Mucosa of stomach (tissue), 1 donor: ENCODE results near the gene CD1B.
"Not testable (repeated sequence)": the region's sequence is repeated elsewhere in the genome, so short reads cannot be mapped to it uniquely, and the experiment has no call there.

ENCODE experiments used
- H3K27me3 ChIP-seq: one replicate; pipeline ENCODE4 v1.7.0; 2013; ENCODE audit warnings: mild to moderate bottlenecking, low read length; ENCODE audit not compliant: control insufficient read depth, insufficient read depth
- H3K36me3 ChIP-seq: one replicate; pipeline ENCODE4 v1.7.0; 2013; ENCODE audit warnings: low read length; ENCODE audit not compliant: control insufficient read depth, insufficient read depth
- H3K4me1 ChIP-seq: one replicate; pipeline ENCODE4 v1.7.0; 2013; ENCODE audit warnings: mild to moderate bottlenecking, low read length; ENCODE audit not compliant: control insufficient read depth, insufficient read depth
- H3K4me3 ChIP-seq: one replicate; pipeline ENCODE4 v1.7.0; 2013; ENCODE audit warnings: low read length
- H3K9ac ChIP-seq: one replicate; pipeline ENCODE4 v1.7.0; 2013; ENCODE audit warnings: mild to moderate bottlenecking, low read length, moderate library complexity
- H3K9me3 ChIP-seq: one replicate; pipeline ENCODE4 v1.7.0; 2013; ENCODE audit warnings: mild to moderate bottlenecking, low read length, moderate library complexity; ENCODE audit not compliant: control insufficient read depth
- donor health status: Pancreatic carcinoma.

The CD1B gene

GRCh38 chr1:158323866-158324265 is 7.5 kb downstream of the CD1B start:
- Histone ChIP-seq H3K4me3 (no peak overlapping the region), H3K9ac (no peak overlapping the region), H3K9me3 (no peaks in the 10 kb centered on the region), H3K27me3 (no peaks in the 10 kb centered on the region), H3K36me3 (no peaks in the 10 kb centered on the region), H3K4me1 (no peaks in the 10 kb centered on the region)

GRCh38 chr1:158311066-158311465 is 20.3 kb downstream of the CD1B start:
- no peaks in the 10 kb centered on the region for H3K27me3 ChIP-seq
- H3K4me1 ChIP-seq = no peaks in the 10 kb centered on the region
- H3K9me3 ChIP-seq = no peaks in the 10 kb centered on the region
- no peaks in the 10 kb centered on the region for H3K36me3 ChIP-seq
- H3K9ac ChIP-seq = no peak overlapping the region
- no peak overlapping the region for H3K4me3 ChIP-seq

GRCh38 chr1:158310623-158311022 is 20.7 kb downstream of the CD1B start:
- Histone ChIP-seq H3K27me3 (no peaks in the 10 kb centered on the region), H3K9me3 (no peaks in the 10 kb centered on the region), H3K9ac (no peak overlapping the region), H3K36me3 (no peaks in the 10 kb centered on the region), H3K4me1 (no peaks in the 10 kb centered on the region), H3K4me3 (no peak overlapping the region)

GRCh38 chr1:158295791-158296190 is 35.5 kb downstream of the CD1B start:
- no peaks in the 10 kb centered on the region for H3K36me3 ChIP-seq
- H3K27me3 ChIP-seq = no peaks in the 10 kb centered on the region
- H3K9me3 ChIP-seq = no peaks in the 10 kb centered on the region
- no peaks in the 10 kb centered on the region for H3K4me1 ChIP-seq
- no peak overlapping the region for H3K9ac ChIP-seq
- no peak overlapping the region for H3K4me3 ChIP-seq

- H3K9ac ChIP-seq = no peak overlapping the region
- no peaks in the 10 kb centered on the region for H3K27me3 ChIP-seq
- H3K4me3 ChIP-seq = no peak overlapping the region
- no peaks in the 10 kb centered on the region for H3K36me3 ChIP-seq
- H3K4me1 ChIP-seq = no peaks in the 10 kb centered on the region
- no peaks in the 10 kb centered on the region for H3K9me3 ChIP-seq
These were observed 40.9 kb downstream of the CD1B start for GRCh38 chr1:158290321-158290844.

GRCh38 chr1:158289811-158290210 is 41.5 kb downstream of the CD1B start, which contains the start of gene CD1C:
CD1C (plus strand) TSS chr1:158289923; CDS start chr1:158290065, 142 bp downstream.
- H3K4me3 ChIP-seq = no peak within 1 kb of the TSS
- H3K4me1 ChIP-seq = no peaks in the 10 kb centered on the region

GRCh38 chr1:158286941-158287346 is 44.4 kb downstream of the CD1B start:
- Histone ChIP-seq H3K9me3 (no peaks in the 10 kb centered on the region), H3K9ac (no peak overlapping the region), H3K4me3 (no peak overlapping the region), H3K27me3 (no peaks in the 10 kb centered on the region), H3K4me1 (no peaks in the 10 kb centered on the region), H3K36me3 (no peaks in the 10 kb centered on the region)

More at GRCh38 chr1:158289811-158290210, 41.5 kb downstream of the CD1B start, which contains the start of gene CD1C:
- Histone ChIP-seq H3K9ac (no peak within 1 kb of the TSS), H3K36me3 (no peaks in the 10 kb centered on the region), H3K9me3 (no peaks in the 10 kb centered on the region), H3K27me3 (no peaks in the 10 kb centered on the region)

- H3K9me3 ChIP-seq = no peaks in the 10 kb centered on the region
- no peak overlapping the region for H3K4me3 ChIP-seq
- no peaks in the 10 kb centered on the region for H3K4me1 ChIP-seq
- no peak overlapping the region for H3K9ac ChIP-seq
- no peaks in the 10 kb centered on the region for H3K36me3 ChIP-seq
- no peaks in the 10 kb centered on the region for H3K27me3 ChIP-seq
These were observed 44.8 kb downstream of the CD1B start for GRCh38 chr1:158286487-158286886.

GRCh38 chr1:158285756-158286241 is 45.5 kb downstream of the CD1B start:
- H3K27me3 ChIP-seq = no peaks in the 10 kb centered on the region
- H3K4me1 ChIP-seq = no peaks in the 10 kb centered on the region
- no peaks in the 10 kb centered on the region for H3K36me3 ChIP-seq
- H3K9ac ChIP-seq = no peak overlapping the region
- no peaks in the 10 kb centered on the region for H3K9me3 ChIP-seq
- no peak overlapping the region for H3K4me3 ChIP-seq

GRCh38 chr1:158283965-158284364 is 47.4 kb downstream of the CD1B start:
- H3K27me3 ChIP-seq = no peaks in the 10 kb centered on the region
- no peaks in the 10 kb centered on the region for H3K4me1 ChIP-seq
- H3K9me3 ChIP-seq = no peaks in the 10 kb centered on the region
- H3K4me3 ChIP-seq = no peak overlapping the region
- no peak overlapping the region for H3K9ac ChIP-seq
- no peaks in the 10 kb centered on the region for H3K36me3 ChIP-seq

- not testable (repeated sequence) for H3K9me3 ChIP-seq, H3K4me1 ChIP-seq, H3K36me3 ChIP-seq, H3K4me3 ChIP-seq, H3K27me3 ChIP-seq, H3K9ac ChIP-seq
These were observed 48.9 kb downstream of the CD1B start for GRCh38 chr1:158282421-158282820.
